Psoas muscle (tissue), 8 donors: ENCODE data around the gene PNLIPRP3. TPM values are rescaled to one million over a fixed set of nuclear protein-coding genes. Genes with fewer than 3 reads are reported as not detected.
A peak's percentile ranks its signal among the peaks of the same experiment; 100 is the strongest.

Experiments used
- ATAC-seq, 4 donors: fragments of 200-7000 bp; cut with Tn5 transposase; one replicate each; pipeline ENCODE4 v1.9.1; 2020; ENCODE audit warnings: moderate library complexity in 3 of 4, mild to moderate bottlenecking in 2 of 4
- DNase-seq, 2 donors: peaks; one replicate each; pipeline ENCODE4 v3.0.0-alpha.2; 2020
- H3K27ac ChIP-seq: fragments of 200-600 bp; one replicate; pipeline ENCODE4 v1.8.0; 2022
- H3K27me3 ChIP-seq, 3 donors: fragments of 200-600 bp in 1 of 3; one replicate each; pipeline versions ENCODE4 v1.6.1 to v1.8.0; 2013 to 2022; ENCODE audit warnings: low read length in 2 of 3, mild to moderate bottlenecking in 2 of 3, moderate library complexity in 1 of 3; ENCODE audit not compliant: insufficient read depth in 3 of 3
- H3K36me3 ChIP-seq, 2 donors: fragments of 200-600 bp in 1 of 2; one replicate each; pipeline versions ENCODE4 v1.6.1 to v1.8.0; 2013 to 2022; ENCODE audit warnings: low read depth in 1 of 2, mild to moderate bottlenecking in 1 of 2, moderate library complexity in 1 of 2; ENCODE audit not compliant: insufficient read depth in 1 of 2
- H3K4me1 ChIP-seq: fragments of 200-600 bp; one replicate; pipeline ENCODE4 v1.8.0; 2022
- H3K4me3 ChIP-seq: fragments of 200-600 bp; one replicate; pipeline ENCODE4 v1.8.0; 2022; ENCODE audit warnings: mild to moderate bottlenecking
- H3K9me3 ChIP-seq: fragments of 200-600 bp; one replicate; pipeline ENCODE4 v1.8.0; 2022
- WGBS, 3 donors: extraction: QIAGEN DNeasy Blood & Tissue Kit; methylation state at CpG; one replicate each; pipeline versions ENCODE4 v1.1.6 to v1.1.7; 2013; 5-methylcytosine and 5-hydroxymethylcytosine counted together
- intact Hi-C, 2 donors: fragments of 100-400 bp; cut with DNase I; formaldehyde crosslinking; loops; one replicate each; pipeline versions ENCODE4 v1.11.0 to v1.14.2; 2022
- polyA plus RNA-seq, 3 donors: library from polyadenylated mRNA; stranded (reverse); fragments of 200-250 nt; gene quantifications; one replicate each; pipeline ENCODE4 v1.2.3, GENCODE V29; 2013
- total RNA-seq, 4 donors: library from RNA; stranded (reverse); fragmentation: NEBNext Ultra II Directional in 2 of 4; extraction: Animal tissue kit (Norgen Biotek cat#: 25700) in 2 of 4; gene quantifications; one replicate each; pipeline versions ENCODE4 v1.2.1 to v1.2.4, GENCODE V29; 2021 to 2023
- TF ChIP-seq, protein P1 (sequence below): fragments of 200-600 bp; IDR thresholded peaks from one replicate; pipeline ENCODE4 v1.8.0; 2022; ENCODE audit warnings: antibody characterized with exemption
- donor health status: healthy with polysubstance abuse.
- donor health status: DM: no; HTN: no; CAD: no; lungs with moderate emphysema.
- donor health status: Bipolar disorder and iron deficiency.
- donor health status: healthy.
- donor health status: DM: yes; HTN: yes; CAD: no.
- donor health status: DM: no; HTN: no; CAD: no.
- donor health status: DM: no; HTN: no; CAD: no.
- donor health status: DM: yes; HTN: yes; CAD: no.

Gene PNLIPRP3
- total and polyA plus RNA-seq, 7 donors: not detected

GRCh38 chr10:116490028-116490662 lies 62.5 kb downstream of the PNLIPRP3 start:
- ATAC-seq: no peak
- H3K36me3 ChIP-seq: no peaks in the 10 kb centered on the region
- no peaks in the 10 kb centered on the region for H3K9me3 ChIP-seq
- 16 to 22% (median 16%) methylated on average over 2 of the region's 2 CpGs for WGBS, 3 donors
- no peak overlapping the region for H3K27ac ChIP-seq
- TF ChIP-seq, protein P1, sequence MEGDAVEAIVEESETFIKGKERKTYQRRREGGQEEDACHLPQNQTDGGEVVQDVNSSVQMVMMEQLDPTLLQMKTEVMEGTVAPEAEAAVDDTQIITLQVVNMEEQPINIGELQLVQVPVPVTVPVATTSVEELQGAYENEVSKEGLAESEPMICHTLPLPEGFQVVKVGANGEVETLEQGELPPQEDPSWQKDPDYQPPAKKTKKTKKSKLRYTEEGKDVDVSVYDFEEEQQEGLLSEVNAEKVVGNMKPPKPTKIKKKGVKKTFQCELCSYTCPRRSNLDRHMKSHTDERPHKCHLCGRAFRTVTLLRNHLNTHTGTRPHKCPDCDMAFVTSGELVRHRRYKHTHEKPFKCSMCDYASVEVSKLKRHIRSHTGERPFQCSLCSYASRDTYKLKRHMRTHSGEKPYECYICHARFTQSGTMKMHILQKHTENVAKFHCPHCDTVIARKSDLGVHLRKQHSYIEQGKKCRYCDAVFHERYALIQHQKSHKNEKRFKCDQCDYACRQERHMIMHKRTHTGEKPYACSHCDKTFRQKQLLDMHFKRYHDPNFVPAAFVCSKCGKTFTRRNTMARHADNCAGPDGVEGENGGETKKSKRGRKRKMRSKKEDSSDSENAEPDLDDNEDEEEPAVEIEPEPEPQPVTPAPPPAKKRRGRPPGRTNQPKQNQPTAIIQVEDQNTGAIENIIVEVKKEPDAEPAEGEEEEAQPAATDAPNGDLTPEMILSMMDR: peak; percentile 47
- no peak for DNase-seq
- no peak overlapping the region for H3K4me3 ChIP-seq
- H3K4me1 ChIP-seq: no peaks in the 10 kb centered on the region
- intact Hi-C loops: no loop called here
- H3K27me3 ChIP-seq: no peaks in the 10 kb centered on the region

DNA sequence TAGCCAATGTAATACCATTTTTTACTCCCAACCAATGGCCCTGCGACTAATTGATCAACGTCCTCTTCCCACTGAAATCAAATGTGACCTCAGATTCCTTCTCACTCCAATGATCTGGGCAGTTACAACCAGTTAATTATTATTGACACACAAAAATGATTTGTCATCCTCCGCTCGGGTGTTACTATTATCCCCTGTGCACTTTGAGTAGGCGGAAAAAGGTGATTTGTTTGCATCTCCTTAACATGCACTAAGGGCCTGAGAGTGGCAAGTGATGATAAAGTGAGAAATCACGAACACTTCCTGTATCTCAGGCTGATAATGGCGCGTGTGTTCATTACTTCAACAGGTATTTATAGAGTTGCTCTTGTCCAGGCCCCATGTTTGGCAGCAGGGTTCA lies 77.1 kb downstream of the PNLIPRP3 start:
- intact Hi-C loops: no loop called here

DNA sequence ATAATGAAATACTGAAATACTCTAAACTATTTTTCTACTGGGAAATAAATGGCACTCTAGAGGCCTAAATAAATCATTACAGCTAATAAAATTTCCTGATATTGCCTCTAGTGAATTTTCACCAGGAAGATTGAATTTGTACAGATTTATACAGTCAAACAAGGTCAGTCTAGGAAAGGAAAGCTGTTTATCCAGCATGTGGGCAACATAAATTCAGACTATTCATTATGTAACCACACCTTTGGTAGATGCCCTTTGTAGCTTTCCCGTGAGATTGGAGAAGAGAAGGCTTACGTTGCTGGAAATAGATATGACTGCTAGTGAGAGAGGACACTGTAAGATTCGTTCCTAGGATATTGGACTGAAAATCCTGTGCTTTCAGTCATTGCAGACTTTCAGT lies 82.9 kb downstream of the PNLIPRP3 start:
- DNase-seq: no peak
- H3K4me1 ChIP-seq: no peaks in the 10 kb centered on the region
- H3K27ac ChIP-seq: no peak overlapping the region
- intact Hi-C loops: no loop called here
- no peak for ATAC-seq
- H3K36me3 ChIP-seq: no peaks in the 10 kb centered on the region
- H3K4me3 ChIP-seq: no peak overlapping the region
- TF ChIP-seq, protein P1: no peak
- H3K9me3 ChIP-seq: no peaks in the 10 kb centered on the region
- H3K27me3 ChIP-seq: no peaks in the 10 kb centered on the region
- WGBS, 3 donors: 61 to 62% (median 62%) methylated on average over 3 of the region's 3 CpGs

More for the DNA sequence above, 77.1 kb downstream of the PNLIPRP3 start:
- DNase-seq (no peak), ATAC-seq (no peak)
- 66 to 68% (median 66%) methylated on average over 8 of the region's 8 CpGs for WGBS, 3 donors
- H3K27ac ChIP-seq: no peak overlapping the region
- TF ChIP-seq, protein P1: no peak
- no peaks in the 10 kb centered on the region for H3K27me3 ChIP-seq
- no peaks in the 10 kb centered on the region for H3K36me3 ChIP-seq
- no peak overlapping the region for H3K4me3 ChIP-seq
- no peaks in the 10 kb centered on the region for H3K9me3 ChIP-seq
- no peaks in the 10 kb centered on the region for H3K4me1 ChIP-seq

DNA sequence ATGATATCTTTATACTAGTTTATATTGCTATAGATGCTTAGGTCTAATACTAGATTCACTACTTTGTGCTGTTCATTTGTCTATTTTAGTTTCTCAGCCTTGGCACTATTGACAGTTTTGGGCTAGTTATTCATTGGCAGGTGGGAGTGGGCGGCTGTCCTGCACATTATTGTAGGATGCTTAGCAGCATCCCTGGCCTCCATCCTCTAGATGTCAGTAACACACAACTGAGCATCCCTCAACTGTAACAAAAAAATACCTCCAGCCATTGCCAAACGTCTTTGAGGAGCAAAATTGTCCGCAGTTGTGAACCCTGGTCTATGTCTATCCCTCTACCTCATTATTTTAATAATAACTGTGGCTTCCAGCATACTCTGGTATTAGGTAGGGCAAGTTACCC lies 83.7 kb downstream of the PNLIPRP3 start:
- intact Hi-C loops: no loop called here
- Histone ChIP-seq H3K36me3 (no peaks in the 10 kb centered on the region), H3K9me3 (no peaks in the 10 kb centered on the region), H3K4me3 (no peak overlapping the region), H3K27me3 (no peaks in the 10 kb centered on the region), H3K27ac (no peak overlapping the region), H3K4me1 (no peaks in the 10 kb centered on the region)
- ATAC-seq: no peak
- no peak for DNase-seq
- WGBS, 3 donors: 51 to 66% (median 60%) methylated on average over 3 of the region's 3 CpGs
- TF ChIP-seq, protein P1: no peak
